HUES48 (cell line): ENCODE measurements around the gene VEGFA.

ENCODE experiments used
- H3K27ac ChIP-seq: one replicate; pipeline ENCODE4 v1.7.0; 2013; ENCODE audit warnings: low read depth, low read length, inconsistent platforms
- H3K27me3 ChIP-seq: 2 replicates; pipeline ENCODE4 v1.6.1; 2013; ENCODE audit warnings: mild to moderate bottlenecking, low read length; ENCODE audit not compliant: control insufficient read depth, insufficient read depth
- H3K36me3 ChIP-seq: 2 replicates; pipeline ENCODE4 v1.6.1; 2013; ENCODE audit warnings: low read length; ENCODE audit not compliant: control insufficient read depth, insufficient read depth
- H3K4me1 ChIP-seq: 2 replicates; pipeline ENCODE4 v1.6.1; 2013; ENCODE audit warnings: mild to moderate bottlenecking, low read length; ENCODE audit not compliant: control insufficient read depth, insufficient read depth
- H3K4me3 ChIP-seq: 2 replicates; pipeline ENCODE4 v1.5.1; 2013; ENCODE audit warnings: mild to moderate bottlenecking, low read depth, low read length
- H3K9ac ChIP-seq: 2 replicates; pipeline ENCODE4 v1.6.1; 2013; ENCODE audit warnings: mild to moderate bottlenecking, low read depth, low read length, moderate library complexity
- H3K9me3 ChIP-seq: 2 replicates; pipeline ENCODE4 v1.6.1; 2013; ENCODE audit warnings: low read length; ENCODE audit not compliant: control insufficient read depth, insufficient read depth

The VEGFA gene

GRCh38 chr6:43769526-43770371 lies at the start of gene VEGFA:
VEGFA (plus strand) TSS chr6:43770211.
- Histone ChIP-seq H3K9me3 (no peaks in the 10 kb centered on the region), H3K9ac (peak within 1 kb of the TSS; percentile 75; the same call in 1 of the 2 replicates), H3K36me3 (no peaks in the 10 kb centered on the region), H3K27ac (peak within 1 kb of the TSS; percentile 65), H3K27me3 (0 out of 2 replicates have a peak, but pooled peaks cover 2% of the 10 kb centered on the region), H3K4me1 (peaks cover 43% of the 10 kb centered on the region), H3K4me3 (peak within 1 kb of the TSS; percentile 87)

- no peak overlapping the region for H3K27ac ChIP-seq
Measured at GRCh38 chr6:43720999-43721398, 49.0 kb upstream of the VEGFA start.

DNA sequence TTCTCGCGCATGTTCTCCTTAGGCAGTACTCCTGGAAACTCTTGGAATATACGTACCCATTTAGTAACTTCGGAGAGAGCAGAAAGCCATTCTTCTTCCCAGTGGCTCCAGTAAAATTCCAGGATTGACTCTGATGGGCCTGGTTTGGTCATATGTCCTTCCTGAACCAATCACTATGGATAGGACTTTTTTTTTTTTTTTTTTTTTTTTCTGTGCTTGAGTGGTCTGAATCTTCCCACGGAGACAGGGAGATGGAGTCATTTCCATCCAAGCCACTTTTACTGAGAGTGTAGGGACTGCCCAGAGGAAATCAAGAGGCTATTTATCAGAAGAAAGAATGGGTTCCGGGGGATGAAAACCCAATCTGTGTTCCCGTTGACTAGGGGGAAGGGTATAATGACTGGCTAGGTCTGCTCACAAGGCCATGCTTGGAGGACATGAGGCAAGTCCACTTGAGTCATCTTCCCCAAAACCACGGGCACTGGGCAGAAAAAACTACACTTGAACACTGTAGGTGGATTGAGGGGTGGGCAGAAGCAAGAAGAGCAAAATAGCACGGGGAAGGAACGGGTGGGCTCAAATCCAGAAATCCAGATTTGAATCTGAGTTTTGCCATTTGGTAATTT lies 47.0 kb upstream of the VEGFA start:
- H3K4me3 ChIP-seq, result no peak overlapping the region
- H3K27me3 ChIP-seq, result no peaks in the 10 kb centered on the region
- no peaks in the 10 kb centered on the region for H3K9me3 ChIP-seq
- no peaks in the 10 kb centered on the region for H3K4me1 ChIP-seq
- H3K9ac ChIP-seq, result no peak overlapping the region
- no peaks in the 10 kb centered on the region for H3K36me3 ChIP-seq
- no peak overlapping the region for H3K27ac ChIP-seq

More at GRCh38 chr6:43720999-43721398, 49.0 kb upstream of the VEGFA start:
- H3K4me3 ChIP-seq, result no peak overlapping the region
- no peaks in the 10 kb centered on the region for H3K36me3 ChIP-seq
- no peaks in the 10 kb centered on the region for H3K9me3 ChIP-seq
- no peaks in the 10 kb centered on the region for H3K27me3 ChIP-seq
- no peak overlapping the region for H3K9ac ChIP-seq
- H3K4me1 ChIP-seq, result no peaks in the 10 kb centered on the region; the same call in 1 of the 2 replicates

DNA sequence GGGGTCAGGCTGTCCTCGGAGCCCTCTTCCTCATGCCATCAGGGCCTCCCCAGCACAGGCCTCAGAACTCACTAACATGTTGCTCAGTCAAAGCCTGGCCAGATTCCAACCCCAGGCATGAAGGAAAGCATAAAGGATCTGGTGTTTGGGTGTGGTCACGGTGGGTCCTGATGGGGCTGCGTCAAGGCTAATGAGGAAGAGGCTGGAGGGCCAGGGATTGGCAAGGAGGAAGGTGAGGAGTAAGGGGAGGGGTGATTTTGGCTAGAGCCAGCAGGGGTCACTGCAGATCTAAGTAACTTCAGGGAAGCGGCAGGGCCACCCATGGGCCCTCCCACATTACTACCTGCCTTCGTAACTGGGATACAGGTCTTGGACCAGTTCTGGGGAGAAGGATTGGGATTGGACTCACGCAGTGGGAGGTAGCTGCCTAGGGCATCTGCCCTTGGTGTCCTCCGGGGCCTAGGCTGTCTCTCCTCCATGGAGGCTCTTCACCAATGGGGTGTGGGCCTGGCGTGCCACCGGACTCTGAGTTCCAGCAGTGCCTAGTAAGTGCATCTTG lies 46.2 kb upstream of the VEGFA start:
- Histone ChIP-seq H3K27me3 (no peaks in the 10 kb centered on the region), H3K4me3 (no peak overlapping the region), H3K9ac (no peak overlapping the region), H3K9me3 (no peaks in the 10 kb centered on the region), H3K27ac (no peak overlapping the region), H3K4me1 (no peaks in the 10 kb centered on the region), H3K36me3 (no peaks in the 10 kb centered on the region)

- Histone ChIP-seq H3K27ac (no peak overlapping the region), H3K27me3 (no peaks in the 10 kb centered on the region), H3K36me3 (no peaks in the 10 kb centered on the region), H3K4me3 (no peak overlapping the region), H3K4me1 (no peaks in the 10 kb centered on the region), H3K9me3 (no peaks in the 10 kb centered on the region), H3K9ac (no peak overlapping the region)
Measured at GRCh38 chr6:43724354-43724753, 45.7 kb upstream of the VEGFA start.

- Histone ChIP-seq H3K4me3 (no peak overlapping the region), H3K36me3 (no peaks in the 10 kb centered on the region), H3K9me3 (no peaks in the 10 kb centered on the region), H3K4me1 (no peaks in the 10 kb centered on the region), H3K27ac (no peak overlapping the region), H3K9ac (no peak overlapping the region), H3K27me3 (no peaks in the 10 kb centered on the region)
Measured at GRCh38 chr6:43724914-43725642, 44.9 kb upstream of the VEGFA start.

DNA sequence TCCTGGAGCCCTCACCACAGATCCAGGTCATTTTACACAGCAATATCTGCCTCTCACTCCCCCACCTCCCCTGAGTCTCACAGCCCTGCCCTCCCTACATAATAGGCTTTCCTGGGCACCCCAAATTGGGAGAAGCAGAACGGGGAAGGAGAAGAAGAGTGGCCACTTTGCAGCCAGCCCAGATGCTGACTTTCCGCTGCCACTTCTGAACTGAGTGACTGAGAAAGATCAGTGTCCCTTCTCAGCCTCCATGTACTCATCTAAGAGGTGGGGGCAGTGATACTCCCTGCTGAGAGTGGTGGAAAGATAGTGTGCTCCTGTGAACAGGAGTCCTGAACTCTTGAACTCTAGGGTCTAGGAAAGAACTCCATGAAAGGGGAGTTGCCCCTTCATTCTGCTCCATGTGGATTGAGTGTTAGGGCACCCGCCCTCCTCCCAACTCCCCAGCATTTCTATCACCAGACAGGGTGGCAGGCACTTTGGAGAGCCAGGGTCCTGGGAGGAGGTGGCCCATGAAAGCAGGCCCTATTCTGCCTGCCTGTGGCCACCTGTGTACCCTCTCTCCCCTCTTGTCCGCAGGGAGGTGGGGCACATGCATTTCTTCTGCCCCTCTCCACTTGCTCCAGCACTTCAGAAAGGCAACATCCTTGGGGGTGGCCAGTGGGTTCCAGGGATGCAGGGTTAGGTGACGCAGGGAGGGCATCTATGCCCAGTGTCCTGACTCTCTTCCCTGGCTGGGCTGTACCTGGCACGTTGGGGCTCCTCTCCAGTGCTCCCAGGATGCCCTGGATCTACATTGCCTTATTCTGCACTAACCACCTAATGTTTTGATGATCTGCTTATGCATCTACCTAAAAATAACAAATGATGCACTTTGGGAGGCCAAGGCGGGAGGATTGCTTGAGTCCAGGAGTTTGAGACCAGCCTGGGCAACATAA lies 44.1 kb upstream of the VEGFA start:
- Histone ChIP-seq H3K27me3 (no peaks in the 10 kb centered on the region), H3K27ac (no peak overlapping the region), H3K9ac (no peak overlapping the region), H3K4me1 (no peaks in the 10 kb centered on the region), H3K4me3 (no peak overlapping the region), H3K36me3 (no peaks in the 10 kb centered on the region), H3K9me3 (no peaks in the 10 kb centered on the region)

- no peaks in the 10 kb centered on the region for H3K27me3 ChIP-seq
- H3K9me3 ChIP-seq, result peaks cover 3% of the 10 kb centered on the region; the same call in 1 of the 2 replicates
- H3K36me3 ChIP-seq, result no peaks in the 10 kb centered on the region
- H3K9ac ChIP-seq, result no peak overlapping the region
- no peak overlapping the region for H3K4me3 ChIP-seq
- H3K27ac ChIP-seq, result no peak overlapping the region
- no peaks in the 10 kb centered on the region for H3K4me1 ChIP-seq
Measured at GRCh38 chr6:43727634-43728033, 42.4 kb upstream of the VEGFA start.

DNA sequence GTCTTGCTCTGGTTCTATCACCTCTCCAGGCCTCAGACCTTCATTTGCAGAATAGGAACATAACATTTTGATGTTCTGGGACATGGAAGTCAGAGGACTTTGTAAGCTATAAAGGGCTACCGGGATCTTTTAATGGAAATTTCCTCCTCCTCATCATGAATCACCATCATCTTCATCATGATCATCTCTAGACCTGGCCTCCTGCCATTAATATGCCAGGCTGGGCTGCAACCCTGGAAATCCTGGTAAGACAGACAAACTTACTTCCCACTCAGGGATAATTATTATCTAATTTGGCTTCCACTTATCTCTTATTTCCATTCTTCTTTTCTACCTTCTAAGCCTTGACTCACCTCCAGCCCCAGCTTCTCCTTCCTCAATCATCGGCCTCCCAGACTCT lies 41.4 kb upstream of the VEGFA start:
- Histone ChIP-seq H3K4me1 (peaks cover 1% of the 10 kb centered on the region; the same call in 1 of the 2 replicates), H3K27ac (no peak overlapping the region), H3K36me3 (no peaks in the 10 kb centered on the region), H3K9ac (no peak overlapping the region), H3K4me3 (no peak overlapping the region), H3K27me3 (no peaks in the 10 kb centered on the region), H3K9me3 (peaks cover 3% of the 10 kb centered on the region; the same call in 1 of the 2 replicates)

DNA sequence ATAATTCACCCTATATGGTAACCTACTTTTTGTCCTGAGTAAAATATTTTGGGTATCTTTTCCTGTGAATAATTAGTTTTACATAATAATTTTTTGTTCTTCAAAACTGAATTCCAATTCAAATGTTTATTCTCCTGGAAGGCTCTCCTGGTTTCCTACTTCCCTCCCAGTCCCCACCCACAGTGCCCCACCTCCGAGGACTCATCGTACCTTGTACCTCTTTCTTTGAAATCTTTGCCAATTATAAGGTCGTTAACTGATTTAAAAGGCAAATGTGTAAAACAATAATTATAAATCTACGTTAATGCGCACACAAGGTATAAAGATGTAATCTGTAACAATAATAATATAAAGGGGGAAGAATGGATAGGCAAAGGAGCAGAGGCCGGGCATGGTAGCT lies 40.5 kb upstream of the VEGFA start:
- Histone ChIP-seq H3K9me3 (peaks cover 3% of the 10 kb centered on the region; the same call in 1 of the 2 replicates), H3K27me3 (no peaks in the 10 kb centered on the region), H3K4me1 (peaks cover 6% of the 10 kb centered on the region; the same call in 1 of the 2 replicates), H3K4me3 (no peak overlapping the region), H3K36me3 (no peaks in the 10 kb centered on the region), H3K27ac (no peak overlapping the region), H3K9ac (no peak overlapping the region)
